ENCODE data around the gene FBXL19. TPM values are rescaled to one million over a fixed set of nuclear protein-coding genes. Genes with fewer than 3 reads are reported as not detected.

Gene FBXL19
- total and polyA plus RNA-seq, 2 of the 13 experiments (the other 11 are each of a cell fraction or from before 2014, with no cell fraction given), result 6.0 to 13.7 TPM

- TF ChIP-seq TGIF2 (CRISPR knock-in tag; IDR thresholded peaks at IDR 0.05), result no peak
- peak; percentile 90 for TF ChIP-seq ZNF687 (CRISPR knock-in tag; IDR thresholded peaks at IDR 0.05)
- TF ChIP-seq ESRRA (CRISPR knock-in tag; IDR thresholded peaks at IDR 0.05; ENCODE audit: low read depth), result peak; percentile 80
- no peak for TF ChIP-seq PREB (CRISPR knock-in tag; IDR thresholded peaks at IDR 0.05)
- no peak for TF ChIP-seq NFRKB (IDR thresholded peaks at IDR 0.05)
- TF ChIP-seq ZNF564 (CRISPR knock-in tag; IDR thresholded peaks at IDR 0.05), result no peak
- no peak for TF ChIP-seq ZNF17 (CRISPR knock-in tag; IDR thresholded peaks at IDR 0.05)
- peak; percentile 37; the same call in 1 of the 2 replicates for TF ChIP-seq MTA1 (CRISPR knock-in tag; IDR thresholded peaks at IDR 0.05; ENCODE audit: borderline replicate concordance)
- no peak for TF ChIP-seq ZNF597 (CRISPR knock-in tag; IDR thresholded peaks at IDR 0.05)
- TF ChIP-seq PHF20 (CRISPR knock-in tag; IDR thresholded peaks at IDR 0.05), result no peak
- TF ChIP-seq ZNF850 (CRISPR knock-in tag; conservative IDR thresholded peaks at IDR 0.05), result no peak
- no peak for TF ChIP-seq PCBP1 (IDR thresholded peaks at IDR 0.05; ENCODE audit: borderline replicate concordance, low read depth, low read length)
- no peak for TF ChIP-seq MAZ (IDR thresholded peaks at IDR 0.05; ENCODE audit: borderline replicate concordance, low read depth, low read length)
- peak; percentile 61; the same call in 1 of the 2 replicates for TF ChIP-seq MAZ (CRISPR knock-in tag; IDR thresholded peaks at IDR 0.05; ENCODE audit: low read depth)
- peak; percentile 67; the same call in 1 of the 2 replicates for TF ChIP-seq CBFB (CRISPR knock-in tag; IDR thresholded peaks at IDR 0.05)
- TF ChIP-seq ZNF326 (CRISPR knock-in tag; IDR thresholded peaks at IDR 0.05; ENCODE audit: borderline replicate concordance), result no peak
- TF ChIP-seq PLRG1 (conservative IDR thresholded peaks at IDR 0.05), result no peak
- TF ChIP-seq SUZ12 (IDR thresholded peaks at IDR 0.05; ENCODE audit: low read depth, low read length), result no peak
- peak; percentile 81 for TF ChIP-seq AGO1 (IDR thresholded peaks at IDR 0.05; ENCODE audit: low read depth, low read length, poor library complexity, severe bottlenecking)
Observed at GRCh38 chr16:30953511-30954124, 30.2 kb downstream of the FBXL19 start (continued).

Measured in HepG2 (cell line).